A549 (cell line): Measurements from ENCODE around the gene HBA1. TPM values are rescaled to one million over a fixed set of nuclear protein-coding genes. Genes with fewer than 3 reads are reported as not detected.
"Not testable (repeated sequence)": the region's sequence is repeated elsewhere in the genome, so short reads cannot be mapped to it uniquely, and the experiment has no call there.

ENCODE experiments used
- ATAC-seq, 2 experiments: fragments of 200-7000 bp in 1 of 2; fragments of >200 bp in 1 of 2; cut with Nextera tagmentation in 1 of 2; cut with Tn5 transposase in 1 of 2; 3 replicates each; pipeline versions ENCODE4 v1.8.0 to v1.9.1; 2018 to 2020; ENCODE audit warnings: mild to moderate bottlenecking in 1 of 2, moderate library complexity in 1 of 2
- CTCF ChIA-PET: fragments of 300-600 bp; sonication (Branson Sonifier 250); formaldehyde crosslinking; extraction: SDS; loops from one replicate; lab custom pipeline; 2021; ENCODE audit warnings: antibody characterized with exemption, inconsistent platforms; lab: Yijun Ruan, JAX
- POLR2A ChIA-PET: fragments of 350-600 bp; formaldehyde crosslinking; extraction: SDS; loops from one replicate; lab custom pipeline; 2021; ENCODE audit warnings: antibody characterized with exemption, inconsistent platforms; lab: Yijun Ruan, JAX
- DNase-seq, 2 experiments: peaks; one replicate each; pipeline versions ENCODE4 v3.0.0 to v3.0.0-alpha.2; 2011 to 2016; ENCODE audit warnings: low read depth in 1 of 2, low spot score in 1 of 2
- FAIRE-seq: peaks from 2 replicates; lab custom pipeline; 2011; peaks lifted over from hg19 to GRCh38; lab: Jason Lieb, UNC
- H3K27ac ChIP-seq, 2 experiments: fragments of >200 bp; sonication (Bioruptor Twin); formaldehyde crosslinking; 3 replicates each; pipeline ENCODE4 v1.5.1; 2016 to 2017
- H3K4me1 ChIP-seq: fragments of >200 bp; sonication (Bioruptor Twin); formaldehyde crosslinking; 3 replicates; pipeline ENCODE4 v1.6.1; 2016
- H3K4me2 ChIP-seq: fragments of >200 bp; sonication (Bioruptor Twin); formaldehyde crosslinking; 3 replicates; pipeline ENCODE4 v1.6.1; 2016
- H3K4me3 ChIP-seq: fragments of >200 bp; sonication (Bioruptor Twin); formaldehyde crosslinking; 3 replicates; pipeline ENCODE4 v1.5.1; 2016
- H3K9me3 ChIP-seq: fragments of >200 bp; sonication (Bioruptor Twin); formaldehyde crosslinking; 3 replicates; pipeline ENCODE4 v1.6.1; 2016
- CTCF ChIP-seq: fragments of >200 bp; sonication (Bioruptor Twin); formaldehyde crosslinking; IDR thresholded peaks from 3 replicates; pipeline ENCODE4 v1.5.1; 2016
- E2F6 ChIP-seq: IDR thresholded peaks from 2 replicates; pipeline ENCODE4 v1.6.1; 2012; ENCODE audit warnings: low read depth, borderline replicate concordance
- HEYL ChIP-seq: fragments of 250-450 bp; sonication (Bioruptor Pico); IDR thresholded peaks from 2 replicates; pipeline ENCODE4 v1.8.0; 2021; ENCODE audit warnings: mild to moderate bottlenecking, moderate library complexity
- HOXB13 ChIP-seq: fragments of 250-450 bp; sonication (Bioruptor Pico); IDR thresholded peaks from 2 replicates; pipeline ENCODE4 v1.5.0; 2020; ENCODE audit warnings: low read depth, mild to moderate bottlenecking, moderate library complexity
- JUNB ChIP-seq: fragments of >200 bp; sonication (Bioruptor Twin); formaldehyde crosslinking; IDR thresholded peaks from 2 replicates; pipeline ENCODE4 v1.6.1; 2016
- MYC ChIP-seq: IDR thresholded peaks from 2 replicates; pipeline ENCODE4 v1.6.1; 2012; ENCODE audit warnings: mild to moderate bottlenecking, inconsistent platforms, low read length, improper control_type of control experiment, borderline replicate concordance
- NPAS2 ChIP-seq: fragments of 250-450 bp; sonication (Bioruptor Pico); IDR thresholded peaks from 2 replicates; pipeline ENCODE4 v1.8.0; 2022; ENCODE audit warnings: mild to moderate bottlenecking, moderate library complexity, borderline replicate concordance
- POLR2A ChIP-seq: IDR thresholded peaks from 2 replicates; pipeline ENCODE4 v1.6.1; 2012; ENCODE audit warnings: mild to moderate bottlenecking, low read length
- RAD21 ChIP-seq, 2 experiments: fragments of >200 bp in 1 of 2; sonication (Bioruptor Twin) in 1 of 2; formaldehyde crosslinking in 1 of 2; IDR thresholded peaks in 1 of 2; conservative IDR thresholded peaks in 1 of 2; 2 replicates in 1 of 2; 3 replicates in 1 of 2; pipeline ENCODE4 v1.6.1; 2012 to 2018; ENCODE audit warnings: inconsistent platforms in 1 of 2
- RCOR1 ChIP-seq: fragments of 150-350 bp; IDR thresholded peaks from 2 replicates; pipeline ENCODE4 v1.6.1; 2014; ENCODE audit warnings: antibody characterized with exemption, low read length, low read depth
- RFX5 ChIP-seq: fragments of 450-650 bp; IDR thresholded peaks from 2 replicates; pipeline ENCODE4 v1.7.1; 2014; ENCODE audit warnings: antibody characterized with exemption, mild to moderate bottlenecking, moderate library complexity
- RNF2 ChIP-seq: fragments of 200-600 bp; sonication (generic); IDR thresholded peaks from 2 replicates; pipeline ENCODE4 v1.6.1; 2016; ENCODE audit warnings: low read depth, mild to moderate bottlenecking, antibody characterized with exemption, moderate library complexity, borderline replicate concordance
- SREBF2 ChIP-seq: fragments of 450-650 bp; IDR thresholded peaks from 2 replicates; pipeline ENCODE4 v1.6.1; 2014; ENCODE audit warnings: mild to moderate bottlenecking, moderate library complexity
- TP53 ChIP-seq: fragments of 250-450 bp; sonication (Bioruptor Pico); IDR thresholded peaks from 2 replicates; pipeline ENCODE4 v1.5.0; 2021; ENCODE audit warnings: mild to moderate bottlenecking, moderate library complexity
- ZFP36 ChIP-seq: fragments of 450-650 bp; IDR thresholded peaks from 2 replicates; pipeline ENCODE4 v1.6.1; 2014; ENCODE audit warnings: borderline replicate concordance; ENCODE audit not compliant: partially characterized antibody
- ZNF302 ChIP-seq: fragments of 250-450 bp; sonication (Bioruptor Pico); IDR thresholded peaks from 2 replicates; pipeline ENCODE4 v1.9.0; 2021; ENCODE audit warnings: inconsistent platforms, mild to moderate bottlenecking, moderate library complexity
- WGBS: methylation state at CpG from one replicate; pipeline ENCODE4 v1.1.6; 2017; ENCODE audit errors: missing lambda C conversion rate; 5-methylcytosine and 5-hydroxymethylcytosine counted together
- polyA plus RNA-seq, 4 experiments: library from polyadenylated mRNA; depleted of rRNA in 3 of 4; stranded (reverse); fragments of >200 nt; fragmentation: RNase III in 1 of 4; extraction: RNeasy Plus Mini Kit Qiagen cat#74134 plus additional on column Dnase treatment in 1 of 4; gene quantifications; 2 replicates in 3 of 4; 3 replicates in 1 of 4; pipeline ENCODE4 v1.2.3, GENCODE V29; 2011 to 2017
- TF ChIP-seq, protein P1 (sequence below): fragments of 250-450 bp; sonication (Bioruptor Pico); IDR thresholded peaks from 2 replicates; pipeline ENCODE4 v1.5.0; 2020; ENCODE audit warnings: low read depth, mild to moderate bottlenecking, moderate library complexity
- TF ChIP-seq, protein P2 (sequence below): IDR thresholded peaks from 2 replicates; pipeline ENCODE4 v1.6.1; 2012
- TF ChIP-seq, protein P3 (sequence below): fragments of >200 bp; sonication (Bioruptor Twin); formaldehyde crosslinking; IDR thresholded peaks from 2 replicates; pipeline ENCODE4 v1.6.1; 2016

The HBA1 gene
- polyA plus RNA-seq, 2 of the 4 experiments (the other 2 are of a cell fraction) = 0.58 TPM; not detected in 1

DNA sequence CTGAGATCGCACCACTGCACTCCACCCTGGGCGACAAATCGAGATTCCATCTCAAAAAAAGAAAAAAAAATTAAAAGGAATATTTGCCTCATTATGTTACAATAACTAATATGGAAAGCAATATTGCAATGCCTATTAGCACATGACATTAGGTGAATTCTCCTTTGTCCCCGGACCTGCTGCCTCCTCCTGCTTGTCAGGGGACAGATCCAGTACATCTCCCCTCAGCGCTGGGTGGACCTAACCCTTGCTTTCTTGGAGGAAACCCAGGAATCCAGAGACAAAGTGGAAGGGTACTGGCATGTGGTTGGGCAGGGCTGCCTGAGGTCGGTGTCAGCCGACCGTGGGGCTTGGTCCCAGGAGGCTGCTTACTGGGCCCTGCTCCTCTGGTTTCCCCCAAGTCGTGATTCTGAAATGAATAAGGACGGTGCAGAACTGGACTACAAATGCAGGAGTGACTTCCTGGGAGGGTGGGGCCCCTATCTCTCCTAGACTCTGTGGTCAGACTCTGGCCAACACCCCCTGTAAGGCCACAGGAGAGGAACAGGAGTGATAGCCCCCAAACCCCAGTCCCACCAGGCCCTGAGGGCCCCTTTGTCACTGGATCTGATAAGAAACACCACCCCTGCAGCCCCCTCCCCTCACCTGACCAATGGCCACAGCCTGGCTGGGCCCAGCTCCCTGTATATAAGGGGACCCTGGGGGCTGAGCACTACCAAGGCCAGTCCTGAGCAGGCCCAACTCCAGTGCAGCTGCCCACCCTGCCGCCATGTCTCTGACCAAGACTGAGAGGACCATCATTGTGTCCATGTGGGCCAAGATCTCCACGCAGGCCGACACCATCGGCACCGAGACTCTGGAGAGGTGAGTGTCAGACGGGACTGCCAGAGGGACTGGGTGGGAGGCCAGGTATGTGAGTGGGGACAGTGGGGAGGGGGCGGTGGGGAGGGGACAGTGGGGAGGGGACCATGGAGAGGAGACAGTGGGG lies 24.0 kb upstream of the HBA1 start, which contains the start of gene HBZ:
Gene HBZ, plus strand, starts transcription at position 504 of the 988 bp plus-strand sequence. Its CDS starts 266 bp downstream, at position 770.
- WGBS = 91% methylated on average over 13 of the region's 17 CpGs
- ATAC-seq (no peak), DNase-seq (no peak), FAIRE-seq (no peak)
- Histone ChIP-seq H3K9me3 (no peaks in the 10 kb centered on the region), H3K4me2 (no peak within 1 kb of the TSS), H3K27ac (no peak within 1 kb of the TSS), H3K4me3 (no peak within 1 kb of the TSS), H3K4me1 (0 out of 3 replicates have a peak, but pooled peaks cover 5% of the 10 kb centered on the region)
- no peak for TF ChIP-seq E2F6
- TF ChIP-seq ZFP36 = no peak
- TF ChIP-seq, protein P1, sequence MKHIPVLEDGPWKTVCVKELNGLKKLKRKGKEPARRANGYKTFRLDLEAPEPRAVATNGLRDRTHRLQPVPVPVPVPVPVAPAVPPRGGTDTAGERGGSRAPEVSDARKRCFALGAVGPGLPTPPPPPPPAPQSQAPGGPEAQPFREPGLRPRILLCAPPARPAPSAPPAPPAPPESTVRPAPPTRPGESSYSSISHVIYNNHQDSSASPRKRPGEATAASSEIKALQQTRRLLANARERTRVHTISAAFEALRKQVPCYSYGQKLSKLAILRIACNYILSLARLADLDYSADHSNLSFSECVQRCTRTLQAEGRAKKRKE (CRISPR knock-in tag) = no peak
- TF ChIP-seq, protein P2, sequence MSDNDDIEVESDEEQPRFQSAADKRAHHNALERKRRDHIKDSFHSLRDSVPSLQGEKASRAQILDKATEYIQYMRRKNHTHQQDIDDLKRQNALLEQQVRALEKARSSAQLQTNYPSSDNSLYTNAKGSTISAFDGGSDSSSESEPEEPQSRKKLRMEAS = no peak
- TF ChIP-seq, protein P3, sequence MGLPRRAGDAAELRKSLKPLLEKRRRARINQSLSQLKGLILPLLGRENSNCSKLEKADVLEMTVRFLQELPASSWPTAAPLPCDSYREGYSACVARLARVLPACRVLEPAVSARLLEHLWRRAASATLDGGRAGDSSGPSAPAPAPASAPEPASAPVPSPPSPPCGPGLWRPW = no peak
- no peak for TF ChIP-seq JUNB
- TF ChIP-seq CTCF = no peak
- no peak for TF ChIP-seq ZNF302 (CRISPR knock-in tag)
- TF ChIP-seq POLR2A = no peak
- no peak for TF ChIP-seq HOXB13 (CRISPR knock-in tag)
- TF ChIP-seq RCOR1 = no peak
- TF ChIP-seq RFX5 = no peak
- TF ChIP-seq RAD21 (conservative IDR thresholded peaks at IDR 0.05 in 1 of 2, IDR thresholded peaks at IDR 0.05 in 1 of 2) = no peak
- no peak for TF ChIP-seq NPAS2 (CRISPR knock-in tag)
- no peak for TF ChIP-seq RNF2
- TF ChIP-seq TP53 = no peak
- no peak for TF ChIP-seq SREBF2
- TF ChIP-seq MYC = no peak
- no peak for TF ChIP-seq HEYL (CRISPR knock-in tag)
- CTCF ChIA-PET = no interaction called here
- POLR2A ChIA-PET = no interaction called here

GRCh38 chr16:153129-153521 lies 23.4 kb upstream of the HBA1 start:
- H3K27ac ChIP-seq, DNase-seq, CTCF ChIA-PET, H3K4me2 ChIP-seq, FAIRE-seq, POLR2A ChIA-PET, H3K4me1 ChIP-seq, H3K9me3 ChIP-seq, H3K4me3 ChIP-seq: not testable (repeated sequence)
- 98% methylated on average over 4 of the region's 6 CpGs for WGBS
- peak; percentile 48 to 53; a peak in 5 of 6 replicates for ATAC-seq

- H3K4me3 ChIP-seq, H3K9me3 ChIP-seq, H3K4me1 ChIP-seq, POLR2A ChIA-PET, DNase-seq, FAIRE-seq, H3K27ac ChIP-seq, CTCF ChIA-PET: not testable (repeated sequence)
- WGBS = no CpG with 5 or more reads among the region's 74 CpGs
- peak; percentile 60 to 70 for ATAC-seq
- peak overlapping the region; percentile 100; the same call in 2 of the 3 replicates for H3K4me2 ChIP-seq
These were observed 22.8 kb upstream of the HBA1 start for GRCh38 chr16:153550-154216.
